SK-N-SH (cell line): Measurements from ENCODE around the gene RBM47. TPM values are rescaled to one million over a fixed set of nuclear protein-coding genes. Genes with fewer than 3 reads are reported as not detected.

Experiments
- CTCF ChIA-PET: fragments of 300-600, 350-600 bp; formaldehyde crosslinking; extraction: SDS; loops from one replicate; lab custom pipeline; 2021; lab: Yijun Ruan, JAX
- POLR2A ChIA-PET: fragments of 350-600 bp; sonication (Branson Sonifier 250); formaldehyde crosslinking; extraction: SDS; loops from one replicate; lab custom pipeline; 2020; ENCODE audit warnings: antibody characterized with exemption, inconsistent platforms; lab: Yijun Ruan, JAX
- DNase-seq: peaks from one replicate; pipeline ENCODE4 v3.0.0; 2012
- H2AFZ ChIP-seq: fragments of 200-600 bp; sonication (generic); 2 replicates; pipeline ENCODE4 v1.8.1; 2016; ENCODE audit warnings: antibody characterized with exemption, mild to moderate bottlenecking, low read depth
- H3F3A ChIP-seq: fragments of 200-600 bp; sonication (generic); replicated peaks from 2 replicates; pipeline ENCODE3; 2016; ENCODE audit warnings: antibody characterized with exemption, mild to moderate bottlenecking; ENCODE audit not compliant: insufficient read depth
- H3K27ac ChIP-seq, 2 experiments: fragments of 200-500 bp in 1 of 2; fragments of 200-600 bp in 1 of 2; sonication (Bioruptor generic) in 1 of 2; sonication (generic), shearing (Covaris generic) in 1 of 2; 2 replicates each; pipeline versions ENCODE4 v1.5.1 to v1.6.1; 2014 to 2016; ENCODE audit warnings: low read depth in 2 of 2, inconsistent platforms in 1 of 2, low read length in 1 of 2, mild to moderate bottlenecking in 1 of 2, mixed read lengths in 1 of 2
- H3K27me3 ChIP-seq: fragments of 200-600 bp; sonication (generic), shearing (Covaris generic); 2 replicates; pipeline ENCODE4 v1.6.1; 2016; ENCODE audit warnings: mixed run types; ENCODE audit not compliant: insufficient read depth
- H3K36me3 ChIP-seq, 2 experiments: fragments of 200-500 bp in 1 of 2; fragments of 200-600 bp in 1 of 2; sonication (Bioruptor generic) in 1 of 2; sonication (generic) in 1 of 2; replicated peaks in 1 of 2; 2 replicates each; pipeline versions ENCODE3 to v1.5.1; 2014 to 2016; ENCODE audit warnings: low read length in 1 of 2, mild to moderate bottlenecking in 1 of 2; ENCODE audit not compliant: insufficient read depth in 2 of 2, control insufficient read depth in 1 of 2
- H3K4me1 ChIP-seq, 2 experiments: fragments of 200-500 bp in 1 of 2; fragments of 200-600 bp in 1 of 2; sonication (Bioruptor generic) in 1 of 2; sonication (generic), shearing (Covaris generic) in 1 of 2; 2 replicates each; pipeline versions ENCODE4 v1.5.1 to v1.6.1; 2014 to 2016; ENCODE audit warnings: low read depth in 1 of 2, low read length in 1 of 2, mixed run types in 1 of 2; ENCODE audit not compliant: insufficient read depth in 2 of 2, control insufficient read depth in 1 of 2
- H3K4me2 ChIP-seq: fragments of 200-600 bp; sonication (generic), shearing (Covaris generic); 2 replicates; pipeline ENCODE4 v1.6.1; 2017; ENCODE audit warnings: mixed run types
- H3K4me3 ChIP-seq, 2 experiments: fragments of 200-500 bp in 1 of 2; fragments of 200-600 bp in 1 of 2; sonication (Bioruptor generic) in 1 of 2; sonication (generic), shearing (Covaris generic) in 1 of 2; 2 replicates each; pipeline versions ENCODE4 v1.5.1 to v1.8.1; 2014 to 2016; ENCODE audit warnings: low read depth in 2 of 2, inconsistent platforms in 1 of 2, low read length in 1 of 2, mild to moderate bottlenecking in 1 of 2, mixed read lengths in 1 of 2, moderate library complexity in 1 of 2
- H3K79me2 ChIP-seq: fragments of 200-600 bp; sonication (generic); 2 replicates; pipeline ENCODE4 v1.8.1; 2017; ENCODE audit warnings: mild to moderate bottlenecking; ENCODE audit not compliant: insufficient read depth
- H3K9ac ChIP-seq: fragments of 200-600 bp; sonication (generic); 2 replicates; pipeline ENCODE4 v1.6.1; 2017; ENCODE audit warnings: mixed run types
- H3K9me2 ChIP-seq: fragments of 200-600 bp; sonication (generic); 2 replicates; pipeline ENCODE4 v1.6.1; 2017; ENCODE audit warnings: mixed run types
- H3K9me3 ChIP-seq: fragments of 200-600 bp; sonication (generic); 2 replicates; pipeline ENCODE4 v1.6.1; 2017; ENCODE audit warnings: mixed run types, mild to moderate bottlenecking, moderate library complexity
- H4K20me1 ChIP-seq: fragments of 200-600 bp; sonication (generic); 2 replicates; pipeline ENCODE4 v1.6.1; 2017; ENCODE audit warnings: mild to moderate bottlenecking, mixed run types; ENCODE audit not compliant: insufficient read depth
- CTCF ChIP-seq: fragments of 200-600 bp; sonication (generic); IDR thresholded peaks from 2 replicates; pipeline ENCODE4 v1.6.1; 2017; ENCODE audit warnings: antibody characterized with exemption, mild to moderate bottlenecking, moderate library complexity
- ELF1 ChIP-seq: IDR thresholded peaks from 2 replicates; pipeline ENCODE4 v1.4.0; 2012
- EP300 ChIP-seq, 2 experiments: IDR thresholded peaks; 2 replicates each; pipeline versions ENCODE4 v1.4.0 to v1.6.1; 2012; ENCODE audit warnings: borderline replicate concordance in 1 of 2, low read depth in 1 of 2, low read length in 1 of 2
- FOSL2 ChIP-seq: IDR thresholded peaks from 2 replicates; pipeline ENCODE4 v1.4.0; 2012; ENCODE audit warnings: low read depth, mild to moderate bottlenecking, moderate library complexity, borderline replicate concordance
- FOXJ3 ChIP-seq: sonication (generic); formaldehyde crosslinking; IDR thresholded peaks from 2 replicates; pipeline ENCODE4 v1.5.1; 2020; ENCODE audit warnings: mild to moderate bottlenecking, missing genetic modification reagents
- FOXM1 ChIP-seq: IDR thresholded peaks from 2 replicates; pipeline ENCODE4 v1.4.0; 2012; ENCODE audit warnings: low read depth, mild to moderate bottlenecking
- IRF3 ChIP-seq: fragments of 150-350 bp; IDR thresholded peaks from 2 replicates; pipeline ENCODE4 v1.6.1; 2016; ENCODE audit warnings: mild to moderate bottlenecking, low read depth, low read length
- MEF2A ChIP-seq: IDR thresholded peaks from 2 replicates; pipeline ENCODE4 v1.4.0; 2012; ENCODE audit warnings: low read depth, borderline replicate concordance
- PBX3 ChIP-seq: IDR thresholded peaks from 2 replicates; pipeline ENCODE4; 2012
- POLR2AphosphoS5 ChIP-seq: IDR thresholded peaks from 2 replicates; pipeline ENCODE4 v1.6.1; 2012; ENCODE audit warnings: low read depth, low read length
- RAD21 ChIP-seq: IDR thresholded peaks from 2 replicates; pipeline ENCODE4 v1.6.1; 2012; ENCODE audit warnings: mild to moderate bottlenecking, low read length
- RCOR1 ChIP-seq: fragments of 150-350 bp; IDR thresholded peaks from 2 replicates; pipeline ENCODE4 v1.6.1; 2017; ENCODE audit warnings: antibody characterized with exemption, low read length
- RXRA ChIP-seq: IDR thresholded peaks from 2 replicates; pipeline ENCODE4 v1.4.0; 2012; ENCODE audit warnings: low read depth, mild to moderate bottlenecking, borderline replicate concordance
- SIN3A ChIP-seq: IDR thresholded peaks from 2 replicates; pipeline ENCODE4 v1.6.1; 2012; ENCODE audit warnings: low read depth, mild to moderate bottlenecking, low read length, moderate library complexity, borderline replicate concordance
- SMC3 ChIP-seq: IDR thresholded peaks from 2 replicates; pipeline ENCODE4 v1.6.1; 2012; ENCODE audit warnings: low read depth, low read length, improper control_type of control experiment
- TCF12 ChIP-seq: IDR thresholded peaks from 2 replicates; pipeline ENCODE4 v1.4.0; 2012
- TEAD4 ChIP-seq: IDR thresholded peaks from 2 replicates; pipeline ENCODE4 v1.4.0; 2012; ENCODE audit warnings: mild to moderate bottlenecking, borderline replicate concordance; ENCODE audit not compliant: insufficient read depth
- WGBS: methylation state at CpG from one replicate; pipeline ENCODE4 v1.1.6; 2017; ENCODE audit warnings: low lambda C conversion rate; 5-methylcytosine and 5-hydroxymethylcytosine counted together
- polyA plus RNA-seq, 3 experiments: library from polyadenylated mRNA; depleted of rRNA; stranded (reverse); fragments of >200 nt; gene quantifications; 2 replicates each; pipeline ENCODE4 v1.2.3, GENCODE V29; 2012
- TF ChIP-seq, protein P1 (sequence below): IDR thresholded peaks from 2 replicates; pipeline ENCODE4 v1.4.0; 2012; ENCODE audit warnings: low read depth, borderline replicate concordance

RBM47 gene
- polyA plus RNA-seq, 1 of the 3 experiments (the other 2 are of a cell fraction), result 6.8 TPM

- no peak for TF ChIP-seq PBX3
These were observed 249.0 kb downstream of the RBM47 start (continued) for GRCh38 chr4:40380647-40381046.

DNA sequence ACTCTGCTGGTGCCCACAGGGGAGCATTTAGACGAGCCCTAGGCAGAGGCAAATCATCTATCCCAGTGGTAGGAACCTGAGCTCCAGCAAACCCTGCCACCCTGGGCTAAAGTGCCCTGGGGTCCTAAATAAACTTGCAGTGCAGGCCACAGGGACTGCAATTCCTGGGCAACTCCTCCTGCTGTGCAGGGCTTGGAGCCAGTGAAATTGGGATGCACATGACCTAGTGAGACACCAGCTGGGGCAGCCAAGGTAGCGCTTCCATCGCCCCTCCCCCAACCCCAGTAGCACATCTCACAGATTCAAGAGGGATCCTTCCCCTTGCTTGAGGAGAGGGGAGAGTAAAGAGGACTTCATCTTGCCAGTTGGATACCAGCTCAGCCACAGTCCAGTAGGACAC, 250.4 kb downstream of the RBM47 start:
- CTCF ChIA-PET, result interaction anchor here (1.1 kb wide), 1 partner anchor 227 kb away, joined by 4 read pairs; no protein-coding TSS in a partner anchor
- no peak overlapping the region for H3K9ac ChIP-seq
- H3K9me2 ChIP-seq, result no peaks in the 10 kb centered on the region

More for the DNA sequence above, 250.4 kb downstream of the RBM47 start:
- no peaks in the 10 kb centered on the region for H3K27me3 ChIP-seq
- TF ChIP-seq TCF12 (no peak), CTCF (no peak), RAD21 (no peak), FOXJ3 (CRISPR knock-in tag) (no peak), EP300 (IDR thresholded peaks at IDR 0.05; ENCODE audit: borderline replicate concordance in 1 of 2, low read depth in 1 of 2, low read length in 1 of 2) (no peak), FOSL2 (no peak), TEAD4 (no peak), IRF3 (no peak), RXRA (no peak), FOXM1 (no peak), MEF2A (no peak), RCOR1 (no peak), SMC3 (no peak), POLR2AphosphoS5 (no peak), ELF1 (no peak), SIN3A (no peak)
- TF ChIP-seq, protein P1, sequence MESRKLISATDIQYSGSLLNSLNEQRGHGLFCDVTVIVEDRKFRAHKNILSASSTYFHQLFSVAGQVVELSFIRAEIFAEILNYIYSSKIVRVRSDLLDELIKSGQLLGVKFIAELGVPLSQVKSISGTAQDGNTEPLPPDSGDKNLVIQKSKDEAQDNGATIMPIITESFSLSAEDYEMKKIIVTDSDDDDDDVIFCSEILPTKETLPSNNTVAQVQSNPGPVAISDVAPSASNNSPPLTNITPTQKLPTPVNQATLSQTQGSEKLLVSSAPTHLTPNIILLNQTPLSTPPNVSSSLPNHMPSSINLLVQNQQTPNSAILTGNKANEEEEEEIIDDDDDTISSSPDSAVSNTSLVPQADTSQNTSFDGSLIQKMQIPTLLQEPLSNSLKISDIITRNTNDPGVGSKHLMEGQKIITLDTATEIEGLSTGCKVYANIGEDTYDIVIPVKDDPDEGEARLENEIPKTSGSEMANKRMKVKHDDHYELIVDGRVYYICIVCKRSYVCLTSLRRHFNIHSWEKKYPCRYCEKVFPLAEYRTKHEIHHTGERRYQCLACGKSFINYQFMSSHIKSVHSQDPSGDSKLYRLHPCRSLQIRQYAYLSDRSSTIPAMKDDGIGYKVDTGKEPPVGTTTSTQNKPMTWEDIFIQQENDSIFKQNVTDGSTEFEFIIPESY, result no peak
- no peaks in the 10 kb centered on the region for H3F3A ChIP-seq
- no peaks in the 10 kb centered on the region for H3K9me3 ChIP-seq
- DNase-seq, result no peak
- H4K20me1 ChIP-seq, result no peaks in the 10 kb centered on the region
- H2AFZ ChIP-seq, result no peak overlapping the region
- H3K4me3 ChIP-seq, result no peak overlapping the region
- POLR2A ChIA-PET, result no interaction called here
- H3K27ac ChIP-seq, result no peak overlapping the region
- 64% methylated on average over 3 of the region's 3 CpGs for WGBS
- H3K4me1 ChIP-seq, result no peaks in the 10 kb centered on the region
- H3K36me3 ChIP-seq, result no peaks in the 10 kb centered on the region
- no peaks in the 10 kb centered on the region for H3K79me2 ChIP-seq
- H3K4me2 ChIP-seq, result no peak overlapping the region
